K562 (cell line): ENCODE results near the gene ANXA4. TPM values are rescaled to one million over a fixed set of nuclear protein-coding genes. Genes with fewer than 3 reads are reported as not detected.

Experiments
- CHAMP1 ChIP-seq: fragments of 450-650 bp; IDR thresholded peaks from 2 replicates; pipeline ENCODE4 v1.6.1; 2016; ENCODE audit warnings: mild to moderate bottlenecking
- CHD7 ChIP-seq: fragments of 200-600 bp; sonication (generic); IDR thresholded peaks from one replicate; pipeline ENCODE4 v1.6.1; 2012; ENCODE audit warnings: mild to moderate bottlenecking, low read depth, low read length, inconsistent platforms
- E2F3 ChIP-seq: fragments of 250-450 bp; sonication (Bioruptor Pico); IDR thresholded peaks from 2 replicates; pipeline ENCODE4 v1.4.0; 2020; ENCODE audit warnings: mild to moderate bottlenecking
- EHMT2 ChIP-seq: fragments of 450-650 bp; IDR thresholded peaks from 2 replicates; pipeline ENCODE4 v1.6.1; 2018; ENCODE audit warnings: antibody characterized with exemption
- ESRRA ChIP-seq: fragments of 450-650 bp; IDR thresholded peaks from 2 replicates; pipeline ENCODE4 v1.6.1; 2014; ENCODE audit warnings: low read depth, mild to moderate bottlenecking, moderate library complexity, borderline replicate concordance
- SMAD4 ChIP-seq: fragments of 250-450 bp; sonication (Bioruptor Pico); conservative IDR thresholded peaks from 2 replicates; pipeline ENCODE4 v1.8.0; 2021; ENCODE audit warnings: inconsistent platforms, mild to moderate bottlenecking, moderate library complexity
- SPI1 ChIP-seq: IDR thresholded peaks from 2 replicates; pipeline ENCODE4 v1.6.1; 2011; ENCODE audit warnings: low read depth, low read length, control low read depth, borderline replicate concordance
- TCF7 ChIP-seq: sonication (generic); IDR thresholded peaks from 2 replicates; pipeline ENCODE4 v1.6.1; 2016; ENCODE audit warnings: antibody characterized with exemption, borderline replicate concordance
- ZNF197 ChIP-seq: fragments of 200-800 bp; sonication (Bioruptor generic); IDR thresholded peaks from 2 replicates; pipeline ENCODE4 v1.6.1; 2016; ENCODE audit warnings: low read depth, missing genetic modification characterization, missing compliant biosample characterization
- ZNF280A ChIP-seq: fragments of 450-650 bp; IDR thresholded peaks from 2 replicates; pipeline ENCODE4 v1.6.1; 2018; ENCODE audit warnings: mild to moderate bottlenecking, low read depth; ENCODE audit not compliant: partially characterized antibody
- polyA plus RNA-seq, 8 experiments: library from polyadenylated mRNA; depleted of rRNA in 4 of 8; stranded (reverse) in 5 of 8; unstranded in 3 of 8; fragments of >200 nt; fragmentation: Nextera tagmentation in 2 of 8; fragmentation: Illumina TruSeq in 1 of 8; extraction: Ambion mirVana in 2 of 8; extraction: Trizol in 1 of 8; gene quantifications; 2 replicates each; pipeline versions ENCODE4 v1.2.1 to v1.2.3, GENCODE V29; 2011 to 2014; ENCODE audit warnings: inconsistent platforms in 1 of 8, missing spikeins in 1 of 8
- total RNA-seq, 7 experiments: library from RNA; depleted of rRNA in 6 of 7; stranded (reverse); fragments of >200 nt in 6 of 7; fragmentation: Illumina TruSeq in 2 of 7; extraction: Trizol in 2 of 7; gene quantifications; 2 replicates each; pipeline versions ENCODE4 v1.2.1 to v1.2.3, GENCODE V29; 2011 to 2021; ENCODE audit warnings: low replicate concordance in 1 of 7
- TF ChIP-seq, protein P1 (sequence below): fragments of 450-650 bp; IDR thresholded peaks from 2 replicates; pipeline ENCODE4 v1.6.1; 2016

ANXA4 gene
- total and polyA plus RNA-seq, 9 of the 15 experiments (the other 6 are each of a cell fraction or from before 2014, with no cell fraction given), result 3.4 to 13.6 (median 11.6) TPM

DNA sequence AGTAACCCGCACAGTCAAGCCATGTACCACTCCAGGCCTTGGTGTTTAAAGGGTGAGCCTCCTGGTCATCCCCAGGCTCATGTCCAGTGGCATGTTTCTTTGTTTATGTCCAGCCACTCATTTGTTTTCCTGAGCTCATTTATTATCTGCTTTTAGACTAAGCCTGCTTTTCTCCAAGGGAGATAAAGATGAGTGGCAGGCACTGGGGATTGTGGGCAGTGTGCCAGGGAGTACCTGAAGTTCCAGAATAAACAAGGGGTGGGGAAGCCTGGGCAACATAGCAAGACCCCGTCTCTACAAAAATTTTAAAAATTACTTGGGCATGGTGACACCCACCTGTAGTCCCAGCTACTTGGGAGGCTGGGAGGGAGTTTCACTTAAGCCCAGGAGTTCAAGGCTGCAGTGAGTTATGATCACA, 1.9 kb downstream of the ANXA4 start (continued):
- TF ChIP-seq SPI1 (no peak), TCF7 (no peak), ESRRA (no peak), CHD7 (no peak), ZNF197 (CRISPR knock-in tag) (no peak), CHAMP1 (no peak), E2F3 (CRISPR knock-in tag) (no peak), ZNF280A (no peak), SMAD4 (CRISPR knock-in tag) (no peak), EHMT2 (no peak)
- TF ChIP-seq, protein P1, sequence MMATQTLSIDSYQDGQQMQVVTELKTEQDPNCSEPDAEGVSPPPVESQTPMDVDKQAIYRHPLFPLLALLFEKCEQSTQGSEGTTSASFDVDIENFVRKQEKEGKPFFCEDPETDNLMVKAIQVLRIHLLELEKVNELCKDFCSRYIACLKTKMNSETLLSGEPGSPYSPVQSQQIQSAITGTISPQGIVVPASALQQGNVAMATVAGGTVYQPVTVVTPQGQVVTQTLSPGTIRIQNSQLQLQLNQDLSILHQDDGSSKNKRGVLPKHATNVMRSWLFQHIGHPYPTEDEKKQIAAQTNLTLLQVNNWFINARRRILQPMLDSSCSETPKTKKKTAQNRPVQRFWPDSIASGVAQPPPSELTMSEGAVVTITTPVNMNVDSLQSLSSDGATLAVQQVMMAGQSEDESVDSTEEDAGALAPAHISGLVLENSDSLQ, result peak; percentile 96
